HepG2 (cell line): Measurements from ENCODE around the gene AP1AR. TPM values are rescaled to one million over a fixed set of nuclear protein-coding genes. Genes with fewer than 3 reads are reported as not detected.
"Not testable (repeated sequence)": the region's sequence is repeated elsewhere in the genome, so short reads cannot be mapped to it uniquely, and the experiment has no call there.

Source experiments
- FOXA1 ChIP-seq, 2 experiments: fragments of 450-650 bp in 1 of 2; sonication (generic) in 1 of 2; formaldehyde crosslinking in 1 of 2; IDR thresholded peaks; 2 replicates each; pipeline versions ENCODE4 v1.4.0 to v1.6.1; 2016 to 2020; ENCODE audit warnings: missing genetic modification reagents in 1 of 2
- HMG20B ChIP-seq: conservative IDR thresholded peaks from 2 replicates; pipeline ENCODE4 v1.6.1; 2016; ENCODE audit warnings: missing genetic modification reagents, missing compliant biosample characterization
- KAT8 ChIP-seq: IDR thresholded peaks from 2 replicates; pipeline ENCODE4 v1.6.1; 2016; ENCODE audit warnings: missing genetic modification reagents, missing compliant biosample characterization
- KDM6A ChIP-seq: IDR thresholded peaks from 2 replicates; pipeline ENCODE4 v1.6.1; 2016; ENCODE audit warnings: low read depth
- NCOA1 ChIP-seq: sonication (generic); formaldehyde crosslinking; IDR thresholded peaks from 2 replicates; pipeline ENCODE4 v1.9.0; 2021; ENCODE audit warnings: missing genetic modification reagents
- NFYC ChIP-seq: IDR thresholded peaks from 2 replicates; pipeline ENCODE4 v1.6.1; 2016; ENCODE audit warnings: missing genetic modification reagents, missing compliant biosample characterization
- ONECUT2 ChIP-seq: sonication (generic); formaldehyde crosslinking; IDR thresholded peaks from 2 replicates; pipeline ENCODE4 v1.4.0; 2020; ENCODE audit warnings: missing genetic modification reagents
- POGZ ChIP-seq: sonication (generic); formaldehyde crosslinking; IDR thresholded peaks from 2 replicates; pipeline ENCODE4 v1.4.0; 2020; ENCODE audit warnings: mild to moderate bottlenecking, missing genetic modification reagents
- PRMT3 ChIP-seq: sonication (generic); formaldehyde crosslinking; IDR thresholded peaks from 2 replicates; pipeline ENCODE4 v1.8.1; 2022; ENCODE audit warnings: low read depth, mild to moderate bottlenecking, moderate library complexity, missing genetic modification reagents, borderline replicate concordance
- RXRB ChIP-seq: IDR thresholded peaks from 2 replicates; pipeline ENCODE4 v1.6.1; 2016; ENCODE audit warnings: borderline replicate concordance, missing genetic modification reagents, missing compliant biosample characterization
- SKI ChIP-seq: fragments of 450-650 bp; IDR thresholded peaks from one replicate; pipeline ENCODE4 v1.6.1; 2018; ENCODE audit warnings: mild to moderate bottlenecking; ENCODE audit not compliant: partially characterized antibody
- ZBTB20 ChIP-seq: sonication (generic); formaldehyde crosslinking; IDR thresholded peaks from 2 replicates; pipeline ENCODE4 v1.8.1; 2023; ENCODE audit warnings: missing genetic modification reagents, low read depth, mild to moderate bottlenecking, borderline replicate concordance
- ZNF160 ChIP-seq: sonication (generic); formaldehyde crosslinking; IDR thresholded peaks from 2 replicates; pipeline ENCODE4 v1.8.0; 2022; ENCODE audit warnings: mild to moderate bottlenecking, inconsistent platforms, missing genetic modification reagents
- ZNF772 ChIP-seq: sonication (generic); formaldehyde crosslinking; IDR thresholded peaks from 2 replicates; pipeline ENCODE4 v1.5.0; 2020; ENCODE audit warnings: mild to moderate bottlenecking, missing genetic modification reagents
- ZNF792 ChIP-seq: IDR thresholded peaks from 2 replicates; pipeline ENCODE4 v1.6.1; 2016
- ZSCAN9 ChIP-seq: IDR thresholded peaks from 2 replicates; pipeline ENCODE4 v1.6.1; 2016; ENCODE audit warnings: borderline replicate concordance
- polyA plus RNA-seq, 8 experiments: library from polyadenylated mRNA; depleted of rRNA in 3 of 8; stranded (reverse) in 7 of 8; unstranded in 1 of 8; fragments of >200 nt; fragmentation: Illumina TruSeq in 4 of 8; extraction: Trizol in 4 of 8; gene quantifications; 2 replicates each; pipeline versions ENCODE4 v1.2.1 to v1.2.3, GENCODE V29; 2011 to 2016; ENCODE audit warnings: low read depth in 4 of 8, missing spikeins in 1 of 8, mixed read lengths in 1 of 8; ENCODE audit not compliant: insufficient read depth in 1 of 8
- total RNA-seq, 5 experiments: library from RNA; depleted of rRNA; stranded (reverse); fragments of >200 nt; fragmentation: Illumina TruSeq; extraction: Trizol; gene quantifications; 2 replicates each; pipeline ENCODE4 v1.2.3, GENCODE V29; 2016; ENCODE audit warnings: low read depth in 1 of 5
- TF ChIP-seq, protein P1 (sequence below): sonication (generic); formaldehyde crosslinking; IDR thresholded peaks from 2 replicates; pipeline ENCODE4 v1.5.1; 2020; ENCODE audit warnings: mild to moderate bottlenecking, missing genetic modification reagents, moderate library complexity
- TF ChIP-seq, protein P2 (sequence below): sonication (generic); formaldehyde crosslinking; IDR thresholded peaks from 2 replicates; pipeline ENCODE4 v1.4.0; 2020; ENCODE audit warnings: missing genetic modification reagents
- TF ChIP-seq, protein P3 (sequence below): IDR thresholded peaks from 2 replicates; pipeline ENCODE4 v1.6.1; 2018; ENCODE audit warnings: missing genetic modification reagents, mild to moderate bottlenecking, missing compliant biosample characterization

The AP1AR gene
- total and polyA plus RNA-seq, 2 of the 13 experiments (the other 11 are each of a cell fraction or from before 2014, with no cell fraction given): 24.9 to 39.9 TPM

DNA sequence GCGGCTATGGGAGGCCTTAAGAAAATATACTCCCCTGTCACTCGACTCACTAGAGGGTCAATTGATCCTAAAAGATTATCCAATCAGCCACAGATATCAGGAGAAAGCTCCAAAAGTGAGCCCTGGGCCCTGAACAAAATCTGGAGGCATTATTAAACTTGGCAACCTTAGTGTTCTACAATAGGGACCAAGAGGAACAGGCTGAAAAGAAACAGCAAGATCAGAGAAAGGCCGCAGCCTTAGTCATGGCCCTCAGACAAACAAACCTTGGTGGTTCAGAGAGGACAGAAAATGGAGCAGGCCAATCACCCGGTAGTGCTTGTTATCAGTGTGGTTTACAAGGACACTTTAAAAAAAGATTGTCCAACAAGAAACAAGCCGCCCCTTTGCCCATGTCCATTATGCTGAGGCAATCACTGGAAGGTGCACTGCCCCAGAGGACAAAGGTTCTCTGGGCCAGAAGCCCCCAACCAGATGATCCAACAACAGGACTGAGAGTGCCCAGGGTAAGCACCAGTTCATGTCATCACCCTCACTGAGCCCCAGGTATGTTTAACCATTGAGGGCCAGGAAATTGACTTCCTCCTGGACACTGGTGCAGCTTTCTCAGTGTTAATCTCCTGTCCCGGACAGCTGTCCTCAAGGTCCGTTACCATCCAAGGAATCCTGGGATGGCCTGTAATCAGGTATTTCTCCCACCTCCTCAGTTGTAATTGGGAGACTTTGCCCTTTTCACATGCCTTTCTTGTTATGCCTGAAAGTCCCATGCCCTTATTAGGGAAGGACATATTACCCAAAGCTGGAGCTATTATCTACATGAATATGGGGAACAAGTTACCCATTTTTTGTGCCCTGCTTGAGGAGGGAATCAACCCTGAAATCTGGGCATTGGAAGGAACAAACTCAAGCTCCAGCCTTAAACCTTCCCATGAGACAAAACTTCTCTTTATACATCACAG, 23.2 kb upstream of the AP1AR start (continued):
- TF ChIP-seq ONECUT2 (peak; percentile 59; the same call in 1 of the 2 replicates), ZNF772 (CRISPR knock-in tag) (peak; percentile 45; the same call in 1 of the 2 replicates), FOXA1 (CRISPR knock-in tag; IDR thresholded peaks at IDR 0.05) (peak; percentile 71), NFYC (peak; percentile 54), PRMT3 (0 out of 2 replicates have a peak, but pooled peaks have one; percentile 25), ZBTB20 (CRISPR knock-in tag) (peak; percentile 20; the same call in 1 of the 2 replicates), POGZ (CRISPR knock-in tag) (peak; percentile 91), KAT8 (CRISPR knock-in tag) (peak; percentile 76), SKI (peak; percentile 73), NCOA1 (CRISPR knock-in tag) (peak; percentile 35; the same call in 1 of the 2 replicates), HMG20B (CRISPR knock-in tag) (peak; percentile 80), KDM6A (peak; percentile 88; the same call in 1 of the 2 replicates), ZNF160 (CRISPR knock-in tag) (peak; percentile 70; the same call in 1 of the 2 replicates), ZSCAN9 (CRISPR knock-in tag) (peak; percentile 76; the same call in 1 of the 2 replicates), ZNF792 (CRISPR knock-in tag) (peak; percentile 66; the same call in 1 of the 2 replicates), RXRB (CRISPR knock-in tag) (peak; percentile 86)
- TF ChIP-seq, protein P1, sequence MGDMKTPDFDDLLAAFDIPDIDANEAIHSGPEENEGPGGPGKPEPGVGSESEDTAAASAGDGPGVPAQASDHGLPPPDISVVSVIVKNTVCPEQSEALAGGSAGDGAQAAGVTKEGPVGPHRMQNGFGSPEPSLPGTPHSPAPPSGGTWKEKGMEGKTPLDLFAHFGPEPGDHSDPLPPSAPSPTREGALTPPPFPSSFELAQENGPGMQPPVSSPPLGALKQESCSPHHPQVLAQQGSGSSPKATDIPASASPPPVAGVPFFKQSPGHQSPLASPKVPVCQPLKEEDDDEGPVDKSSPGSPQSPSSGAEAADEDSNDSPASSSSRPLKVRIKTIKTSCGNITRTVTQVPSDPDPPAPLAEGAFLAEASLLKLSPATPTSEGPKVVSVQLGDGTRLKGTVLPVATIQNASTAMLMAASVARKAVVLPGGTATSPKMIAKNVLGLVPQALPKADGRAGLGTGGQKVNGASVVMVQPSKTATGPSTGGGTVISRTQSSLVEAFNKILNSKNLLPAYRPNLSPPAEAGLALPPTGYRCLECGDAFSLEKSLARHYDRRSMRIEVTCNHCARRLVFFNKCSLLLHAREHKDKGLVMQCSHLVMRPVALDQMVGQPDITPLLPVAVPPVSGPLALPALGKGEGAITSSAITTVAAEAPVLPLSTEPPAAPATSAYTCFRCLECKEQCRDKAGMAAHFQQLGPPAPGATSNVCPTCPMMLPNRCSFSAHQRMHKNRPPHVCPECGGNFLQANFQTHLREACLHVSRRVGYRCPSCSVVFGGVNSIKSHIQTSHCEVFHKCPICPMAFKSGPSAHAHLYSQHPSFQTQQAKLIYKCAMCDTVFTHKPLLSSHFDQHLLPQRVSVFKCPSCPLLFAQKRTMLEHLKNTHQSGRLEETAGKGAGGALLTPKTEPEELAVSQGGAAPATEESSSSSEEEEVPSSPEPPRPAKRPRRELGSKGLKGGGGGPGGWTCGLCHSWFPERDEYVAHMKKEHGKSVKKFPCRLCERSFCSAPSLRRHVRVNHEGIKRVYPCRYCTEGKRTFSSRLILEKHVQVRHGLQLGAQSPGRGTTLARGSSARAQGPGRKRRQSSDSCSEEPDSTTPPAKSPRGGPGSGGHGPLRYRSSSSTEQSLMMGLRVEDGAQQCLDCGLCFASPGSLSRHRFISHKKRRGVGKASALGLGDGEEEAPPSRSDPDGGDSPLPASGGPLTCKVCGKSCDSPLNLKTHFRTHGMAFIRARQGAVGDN: peak; percentile 34; the same call in 1 of the 2 replicates
- not testable (repeated sequence) for TF ChIP-seq FOXA1 (IDR thresholded peaks at IDR 0.05)
- TF ChIP-seq, protein P2, sequence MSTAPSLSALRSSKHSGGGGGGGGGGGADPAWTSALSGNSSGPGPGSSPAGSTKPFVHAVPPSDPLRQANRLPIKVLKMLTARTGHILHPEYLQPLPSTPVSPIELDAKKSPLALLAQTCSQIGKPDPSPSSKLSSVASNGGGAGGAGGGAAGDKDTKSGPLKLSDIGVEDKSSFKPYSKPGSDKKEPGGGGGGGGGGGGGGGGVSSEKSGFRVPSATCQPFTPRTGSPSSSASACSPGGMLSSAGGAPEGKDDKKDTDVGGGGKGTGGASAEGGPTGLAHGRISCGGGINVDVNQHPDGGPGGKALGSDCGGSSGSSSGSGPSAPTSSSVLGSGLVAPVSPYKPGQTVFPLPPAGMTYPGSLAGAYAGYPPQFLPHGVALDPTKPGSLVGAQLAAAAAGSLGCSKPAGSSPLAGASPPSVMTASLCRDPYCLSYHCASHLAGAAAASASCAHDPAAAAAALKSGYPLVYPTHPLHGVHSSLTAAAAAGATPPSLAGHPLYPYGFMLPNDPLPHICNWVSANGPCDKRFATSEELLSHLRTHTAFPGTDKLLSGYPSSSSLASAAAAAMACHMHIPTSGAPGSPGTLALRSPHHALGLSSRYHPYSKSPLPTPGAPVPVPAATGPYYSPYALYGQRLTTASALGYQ: peak; percentile 82; the same call in 1 of the 2 replicates
- TF ChIP-seq, protein P3, sequence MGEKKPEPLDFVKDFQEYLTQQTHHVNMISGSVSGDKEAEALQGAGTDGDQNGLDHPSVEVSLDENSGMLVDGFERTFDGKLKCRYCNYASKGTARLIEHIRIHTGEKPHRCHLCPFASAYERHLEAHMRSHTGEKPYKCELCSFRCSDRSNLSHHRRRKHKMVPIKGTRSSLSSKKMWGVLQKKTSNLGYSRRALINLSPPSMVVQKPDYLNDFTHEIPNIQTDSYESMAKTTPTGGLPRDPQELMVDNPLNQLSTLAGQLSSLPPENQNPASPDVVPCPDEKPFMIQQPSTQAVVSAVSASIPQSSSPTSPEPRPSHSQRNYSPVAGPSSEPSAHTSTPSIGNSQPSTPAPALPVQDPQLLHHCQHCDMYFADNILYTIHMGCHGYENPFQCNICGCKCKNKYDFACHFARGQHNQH (CRISPR knock-in tag): peak; percentile 88
